SU-DHL-6 (cell line): Measurements from ENCODE around the gene P2RX3.
"Not testable (repeated sequence)": the region's sequence is repeated elsewhere in the genome, so short reads cannot be mapped to it uniquely, and the experiment has no call there.

ENCODE experiments used
- H2AFZ ChIP-seq: fragments of 200-600 bp; sonication (generic); 2 replicates; pipeline ENCODE4 v1.6.1; 2014; ENCODE audit warnings: low read depth, mild to moderate bottlenecking, moderate library complexity, mixed read lengths, antibody characterized with exemption, low read length; ENCODE audit not compliant: severe bottlenecking
- H3F3A ChIP-seq: fragments of 200-600 bp; shearing (Covaris generic); 2 replicates; pipeline ENCODE4 v1.6.0; 2016; ENCODE audit warnings: antibody characterized with exemption, mild to moderate bottlenecking; ENCODE audit not compliant: insufficient read depth
- H3K27ac ChIP-seq: fragments of 200-600 bp; sonication (generic); 2 replicates; pipeline ENCODE4 v1.5.1; 2016; ENCODE audit warnings: low read depth, mild to moderate bottlenecking, low read length, moderate library complexity, mixed read lengths
- H3K27me3 ChIP-seq: fragments of 200-600 bp; sonication (generic), shearing (Covaris generic); 2 replicates; pipeline ENCODE4 v1.6.0; 2014; ENCODE audit warnings: mild to moderate bottlenecking, low read length
- H3K36me3 ChIP-seq: fragments of 200-600 bp; sonication (generic); 2 replicates; pipeline ENCODE4 v1.6.1; 2014; ENCODE audit warnings: mild to moderate bottlenecking, low read length, mixed read lengths
- H3K4me2 ChIP-seq: fragments of 300-600, 200-600 bp; shearing (Covaris generic), sonication (generic); 2 replicates; pipeline ENCODE4 v1.6.0; 2014; ENCODE audit warnings: low read length, low read depth, mild to moderate bottlenecking; ENCODE audit not compliant: poor library complexity, severe bottlenecking
- H3K4me3 ChIP-seq: fragments of 200-600 bp; sonication (generic); 2 replicates; pipeline ENCODE4 v1.5.1; 2014; ENCODE audit warnings: antibody characterized with exemption, low read length, mild to moderate bottlenecking, mixed read lengths; ENCODE audit not compliant: insufficient read depth, poor library complexity, severe bottlenecking
- H3K79me2 ChIP-seq: fragments of 200-600 bp; sonication (generic); 2 replicates; pipeline ENCODE4 v1.6.1; 2014; ENCODE audit warnings: mild to moderate bottlenecking, low read length, moderate library complexity; ENCODE audit not compliant: insufficient read depth
- H3K9ac ChIP-seq: fragments of 200-600 bp; sonication (generic); 2 replicates; pipeline ENCODE4 v1.7.0; 2014; ENCODE audit warnings: mild to moderate bottlenecking, low read length
- H3K9me2 ChIP-seq: fragments of 200-600 bp; sonication (generic); replicated peaks from 2 replicates; pipeline ENCODE4 v1.6.1; 2014; ENCODE audit warnings: low read length; ENCODE audit not compliant: insufficient read depth
- H3K9me3 ChIP-seq: fragments of 200-600 bp; sonication (generic); 2 replicates; pipeline ENCODE4 v1.6.1; 2014; ENCODE audit warnings: low read length, mixed read lengths; ENCODE audit not compliant: insufficient read depth
- H4K20me1 ChIP-seq: fragments of 200-600 bp; sonication (generic); 2 replicates; pipeline ENCODE4 v1.6.1; 2014; ENCODE audit warnings: low read depth, mild to moderate bottlenecking, antibody characterized with exemption, low read length, moderate library complexity, mixed read lengths
- CTCF ChIP-seq: fragments of 200-600 bp; sonication (generic); IDR thresholded peaks from one replicate; pipeline ENCODE4 v1.5.1; 2017; ENCODE audit warnings: antibody characterized with exemption, mild to moderate bottlenecking, low read length, moderate library complexity; ENCODE audit not compliant: insufficient read depth, poor library complexity, severe bottlenecking
- EZH2phosphoT487 ChIP-seq: fragments of 200-600 bp; sonication (generic), shearing (Covaris generic); conservative IDR thresholded peaks from 2 replicates; pipeline ENCODE4 v1.6.1; 2018; ENCODE audit warnings: mild to moderate bottlenecking, antibody characterized with exemption, low read length, moderate library complexity, mixed read lengths

P2RX3 gene

GRCh38 chr11:57399221-57399620 is 61.1 kb downstream of the P2RX3 start:
- H3K27me3 ChIP-seq = no peaks in the 10 kb centered on the region
- H3K4me2 ChIP-seq = no peak overlapping the region
- H3K9ac ChIP-seq = no peak overlapping the region
- no peaks in the 10 kb centered on the region for H4K20me1 ChIP-seq
- H3K4me3 ChIP-seq = no peak overlapping the region
- TF ChIP-seq EZH2phosphoT487 (no peak), CTCF (no peak)
- H3K36me3 ChIP-seq = no peaks in the 10 kb centered on the region
- H2AFZ ChIP-seq = no peak overlapping the region
- H3K79me2 ChIP-seq = no peaks in the 10 kb centered on the region
- no peaks in the 10 kb centered on the region for H3F3A ChIP-seq
- H3K9me2 ChIP-seq = no peaks in the 10 kb centered on the region
- no peaks in the 10 kb centered on the region for H3K9me3 ChIP-seq
- H3K27ac ChIP-seq = no peak overlapping the region

GRCh38 chr11:57399972-57400578 is 61.9 kb downstream of the P2RX3 start:
- no peaks in the 10 kb centered on the region for H3F3A ChIP-seq
- no peaks in the 10 kb centered on the region for H3K27me3 ChIP-seq
- no peaks in the 10 kb centered on the region for H4K20me1 ChIP-seq
- no peak overlapping the region for H2AFZ ChIP-seq
- no peak overlapping the region for H3K4me2 ChIP-seq
- H3K4me3 ChIP-seq = no peak overlapping the region
- no peak overlapping the region for H3K27ac ChIP-seq
- H3K36me3 ChIP-seq = no peaks in the 10 kb centered on the region
- TF ChIP-seq CTCF (no peak), EZH2phosphoT487 (no peak)
- H3K9me2 ChIP-seq = no peaks in the 10 kb centered on the region
- no peaks in the 10 kb centered on the region for H3K9me3 ChIP-seq
- H3K79me2 ChIP-seq = no peaks in the 10 kb centered on the region
- no peak overlapping the region for H3K9ac ChIP-seq

- Histone ChIP-seq H3K36me3 (no peaks in the 10 kb centered on the region; the same call in 1 of the 2 replicates), H3K9me3 (no peaks in the 10 kb centered on the region), H3K4me3 (no peak overlapping the region), H2AFZ (no peak overlapping the region), H3F3A (no peaks in the 10 kb centered on the region), H3K79me2 (no peaks in the 10 kb centered on the region), H3K27ac (no peak overlapping the region), H3K9ac (no peak overlapping the region), H3K27me3 (no peaks in the 10 kb centered on the region), H3K4me2 (no peak overlapping the region), H3K9me2 (no peaks in the 10 kb centered on the region), H4K20me1 (no peaks in the 10 kb centered on the region)
- TF ChIP-seq EZH2phosphoT487 = no peak
- TF ChIP-seq CTCF = no peak
Measured at GRCh38 chr11:57402188-57403002, 64.2 kb downstream of the P2RX3 start.

GRCh38 chr11:57403003-57403801 is 65.0 kb downstream of the P2RX3 start:
- H3K4me3 ChIP-seq, H3K4me2 ChIP-seq, H4K20me1 ChIP-seq, H3K36me3 ChIP-seq, H3K79me2 ChIP-seq, H3K27me3 ChIP-seq, H3F3A ChIP-seq, H3K9ac ChIP-seq, H3K27ac ChIP-seq, H2AFZ ChIP-seq, H3K9me3 ChIP-seq, H3K9me2 ChIP-seq: not testable (repeated sequence)
